Hypothalamus (tissue), 51 donors: ENCODE measurements around the gene NEURL1B.
"Not testable (repeated sequence)": the region's sequence is repeated elsewhere in the genome, so short reads cannot be mapped to it uniquely, and the experiment has no call there.

ENCODE experiments used
- DNase-seq, 51 donors: peaks; one replicate each; lab custom pipeline; 2025; lab: John Stamatoyannopoulos, UW

Gene NEURL1B

GRCh38 chr5:172692981-172693380, 51.9 kb downstream of the NEURL1B start:
- no peak for DNase-seq

- no peak for DNase-seq
These were observed 53.0 kb downstream of the NEURL1B start for GRCh38 chr5:172694061-172694460.

GRCh38 chr5:172694541-172694940, 53.5 kb downstream of the NEURL1B start:
- no peak for DNase-seq

GRCh38 chr5:172695232-172696054, 54.4 kb downstream of the NEURL1B start:
- DNase-seq, result no peak

- DNase-seq, result peak in 2 of 51 donors; percentile 6 to 16
These were observed 55.2 kb downstream of the NEURL1B start for GRCh38 chr5:172696171-172696849.

GRCh38 chr5:172697123-172698121, 56.4 kb downstream of the NEURL1B start:
- DNase-seq, result peak; percentile 12 to 89 (median 68)

GRCh38 chr5:172699423-172699822, 58.4 kb downstream of the NEURL1B start:
- no peak for DNase-seq

GRCh38 chr5:172699999-172700364, 58.9 kb downstream of the NEURL1B start:
- no peak for DNase-seq

GRCh38 chr5:172700365-172701290, 59.6 kb downstream of the NEURL1B start:
- DNase-seq, result no peak

- no peak for DNase-seq
These were observed 60.2 kb downstream of the NEURL1B start for GRCh38 chr5:172701291-172701656.

GRCh38 chr5:172703952-172704351, 62.9 kb downstream of the NEURL1B start:
- DNase-seq, result no peak

GRCh38 chr5:172705576-172706084, 64.6 kb downstream of the NEURL1B start:
- no peak for DNase-seq

GRCh38 chr5:172706796-172707195, 65.7 kb downstream of the NEURL1B start:
- no peak for DNase-seq

- DNase-seq, result peak in 20 of 51 donors; percentile 8 to 59 (median 29)
These were observed 66.5 kb downstream of the NEURL1B start for GRCh38 chr5:172707285-172708182.

- DNase-seq, result no peak
These were observed 67.1 kb downstream of the NEURL1B start for GRCh38 chr5:172708183-172708505.

- DNase-seq, result no peak
These were observed 69.6 kb downstream of the NEURL1B start for GRCh38 chr5:172710676-172711075.

GRCh38 chr5:172711321-172711861, 70.3 kb downstream of the NEURL1B start:
- not testable (repeated sequence) for DNase-seq

GRCh38 chr5:172712610-172713009, 71.5 kb downstream of the NEURL1B start:
- no peak for DNase-seq
